HG02623 (cell line): ENCODE data around the gene APRT.

Source experiments
- ATAC-seq: cut with Tn5 transposase; IDR thresholded peaks from one replicate; pipeline ENCODE4 v1.9.1; 2021; ENCODE audit warnings: moderate library complexity; ENCODE audit not compliant: unreplicated experiment

APRT gene

GRCh38 chr16:88760424-88761142, 51.1 kb downstream of the APRT start:
- ATAC-seq = no peak

- no peak for ATAC-seq
Measured at GRCh38 chr16:88759976-88760350, 51.8 kb downstream of the APRT start.
